Measurements from ENCODE around the gene NR4A2.

Gene NR4A2

DNA sequence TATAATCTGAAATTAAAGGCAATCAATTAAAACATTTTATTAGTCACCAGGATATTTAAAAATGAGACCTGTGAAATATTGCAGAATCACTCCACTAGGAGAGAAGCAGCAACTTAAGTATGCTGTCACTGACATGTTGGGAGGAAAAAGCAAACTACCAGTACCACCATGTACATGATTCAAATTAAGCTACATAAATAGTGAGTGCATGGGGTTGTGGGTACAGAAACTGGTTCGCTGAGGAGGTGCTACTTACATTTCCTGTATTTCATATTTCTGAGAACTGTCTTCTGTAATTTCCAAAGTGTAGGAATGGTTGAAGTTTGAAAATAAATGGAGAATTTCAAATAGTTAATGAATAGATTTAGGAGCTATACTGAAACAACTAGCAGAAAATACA lies 7.9 kb upstream of the NR4A2 start:
- no peak for DNase-seq (ENCODE audit: low read depth)

DNA sequence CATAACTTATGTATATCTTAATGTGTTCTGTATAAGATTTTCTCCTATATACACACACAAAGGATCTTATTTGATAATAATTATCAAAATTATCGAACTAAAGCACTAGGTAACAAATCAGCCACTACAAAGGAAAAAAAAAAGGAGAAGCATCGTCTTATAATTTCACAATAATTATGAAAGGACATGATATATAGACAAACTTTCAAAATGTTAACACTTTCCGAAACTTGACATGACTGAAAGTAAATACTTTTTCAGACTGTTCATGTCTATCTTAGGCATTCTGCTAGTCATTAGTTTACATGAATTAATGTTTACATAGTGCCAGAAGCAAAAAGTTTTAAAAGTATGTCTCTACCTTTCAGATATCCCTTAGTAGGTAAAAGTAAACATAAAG lies 7.3 kb upstream of the NR4A2 start:
- DNase-seq (ENCODE audit: low read depth) = no peak

DNA sequence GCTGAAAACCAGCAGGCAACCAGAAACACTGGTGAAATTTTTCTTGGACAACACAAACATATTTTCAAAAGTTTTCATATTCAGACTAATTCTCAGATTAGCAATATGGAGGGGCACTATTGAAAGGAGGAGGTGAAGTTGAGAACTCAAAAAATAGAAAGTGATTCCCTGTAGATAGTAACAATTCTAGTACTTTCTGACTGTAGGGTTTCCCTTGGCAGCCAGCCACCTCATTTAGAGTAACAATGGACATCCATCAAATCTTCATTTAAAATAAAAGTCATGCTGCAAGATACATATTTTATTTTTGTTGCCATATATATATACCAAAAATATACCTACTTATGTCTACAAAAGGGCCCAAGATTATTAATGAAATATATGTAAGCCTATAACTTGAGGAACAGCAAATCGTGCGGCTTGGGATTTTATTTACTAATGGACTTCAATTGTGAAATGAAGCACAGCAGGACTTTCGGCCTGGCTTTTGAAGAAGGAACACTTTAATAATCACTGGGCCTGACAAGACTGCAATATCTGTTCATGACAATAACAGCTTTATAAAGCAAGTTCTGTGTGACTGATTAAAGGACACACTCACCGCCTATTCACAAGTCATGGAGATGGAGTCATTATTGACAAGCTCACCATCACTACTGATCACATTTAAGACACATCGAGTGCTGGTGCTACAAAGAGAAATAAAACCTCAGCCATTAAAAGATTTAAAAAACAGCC lies 6.8 kb upstream of the NR4A2 start:
- DNase-seq (ENCODE audit: low read depth) = no peak

DNA sequence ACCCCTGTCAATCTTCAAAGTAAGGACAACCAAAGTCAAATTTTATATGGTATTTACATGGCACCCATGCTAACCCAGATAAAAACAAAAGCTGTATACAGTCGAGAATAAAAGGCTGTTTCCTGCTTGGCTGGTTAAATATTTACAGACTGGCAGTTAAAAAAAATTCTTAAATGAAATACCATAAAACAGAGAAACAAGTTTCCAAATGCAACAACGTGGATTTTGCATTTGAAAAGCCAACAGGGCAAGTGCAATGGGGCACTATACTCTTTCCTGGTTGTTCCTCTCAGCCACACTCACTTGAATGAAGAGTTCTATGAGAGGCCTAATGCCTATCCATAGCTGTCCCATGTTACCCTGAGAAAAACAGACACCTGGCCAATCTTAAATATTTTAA lies 6.1 kb upstream of the NR4A2 start:
- no peak for DNase-seq (ENCODE audit: low read depth)

DNA sequence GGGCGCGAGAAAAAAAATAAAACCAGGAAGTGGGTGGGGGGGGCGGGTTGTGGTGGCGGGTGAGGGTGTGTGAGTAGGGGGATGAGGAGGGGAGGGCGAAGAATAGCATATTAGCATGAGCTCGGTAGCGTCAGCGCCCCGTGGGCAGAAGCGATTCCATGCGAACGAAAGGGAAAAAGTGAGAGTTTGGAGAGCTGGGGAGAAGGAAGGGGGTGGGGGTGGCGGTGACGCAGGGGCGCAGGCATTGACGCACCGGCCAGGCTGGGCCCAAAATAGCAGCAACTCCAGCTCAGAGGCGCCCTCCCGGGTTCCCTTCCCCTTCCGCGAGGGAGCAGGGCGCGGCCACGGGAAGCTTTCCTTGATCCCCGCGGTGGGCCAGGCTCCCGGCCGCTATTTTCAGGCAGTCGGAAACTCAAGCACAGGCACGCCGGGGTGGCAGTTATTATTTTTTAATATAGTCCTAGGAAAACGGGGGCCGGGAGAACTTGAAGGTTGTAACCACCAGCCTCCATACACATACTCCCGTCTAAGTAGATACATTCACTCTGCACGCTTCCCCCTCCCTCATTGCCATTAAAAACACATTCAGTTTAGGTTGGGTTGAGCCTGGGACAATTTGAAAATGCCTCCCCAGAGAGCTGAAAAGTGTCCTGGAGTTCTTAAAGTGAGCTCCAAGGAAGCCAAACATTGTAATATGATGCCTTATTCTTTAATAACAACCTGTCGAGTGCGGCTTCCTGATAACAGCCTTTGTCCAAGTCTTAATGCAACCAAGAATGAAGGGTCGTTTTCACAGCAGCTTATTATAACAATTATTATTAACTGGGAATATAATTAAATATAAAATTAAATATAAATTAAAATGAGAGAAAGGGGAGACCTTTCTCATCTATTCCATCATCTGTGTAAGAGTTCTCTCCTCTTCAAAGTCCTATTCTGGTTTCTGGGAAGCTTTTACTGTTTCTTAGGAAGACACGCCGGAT lies 2.3 kb upstream of the NR4A2 start:
- peak; percentile 76 for DNase-seq (ENCODE audit: low read depth)

DNA sequence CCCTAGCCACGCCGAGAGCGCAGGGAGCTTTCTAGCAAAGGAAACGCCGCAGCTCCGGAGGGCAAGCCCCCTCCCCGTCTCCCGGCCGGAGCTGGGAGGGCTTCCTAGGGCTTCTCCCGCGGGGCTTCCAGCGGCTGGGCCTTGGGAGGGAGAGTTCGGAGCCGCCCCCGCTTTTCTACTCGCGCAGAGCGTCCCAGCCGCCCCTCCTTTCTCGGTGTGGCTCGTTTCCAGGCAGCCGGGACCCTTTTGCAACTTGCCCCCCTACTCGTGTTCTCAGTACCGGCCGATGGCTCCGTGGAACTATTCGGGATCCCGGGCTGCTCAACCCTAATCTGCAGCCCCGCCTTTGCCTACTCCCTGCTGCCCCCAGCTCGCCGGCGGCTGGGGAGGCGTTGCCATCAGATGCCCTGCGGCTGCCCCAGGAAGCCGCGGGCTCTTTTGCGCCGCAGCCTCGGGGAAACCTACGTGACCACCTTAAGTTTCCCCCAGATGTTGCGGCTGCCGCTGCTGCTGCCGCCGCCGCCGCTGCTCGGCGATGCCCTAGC lies 1.5 kb upstream of the NR4A2 start:
- DNase-seq (ENCODE audit: low read depth) = no peak

DNA sequence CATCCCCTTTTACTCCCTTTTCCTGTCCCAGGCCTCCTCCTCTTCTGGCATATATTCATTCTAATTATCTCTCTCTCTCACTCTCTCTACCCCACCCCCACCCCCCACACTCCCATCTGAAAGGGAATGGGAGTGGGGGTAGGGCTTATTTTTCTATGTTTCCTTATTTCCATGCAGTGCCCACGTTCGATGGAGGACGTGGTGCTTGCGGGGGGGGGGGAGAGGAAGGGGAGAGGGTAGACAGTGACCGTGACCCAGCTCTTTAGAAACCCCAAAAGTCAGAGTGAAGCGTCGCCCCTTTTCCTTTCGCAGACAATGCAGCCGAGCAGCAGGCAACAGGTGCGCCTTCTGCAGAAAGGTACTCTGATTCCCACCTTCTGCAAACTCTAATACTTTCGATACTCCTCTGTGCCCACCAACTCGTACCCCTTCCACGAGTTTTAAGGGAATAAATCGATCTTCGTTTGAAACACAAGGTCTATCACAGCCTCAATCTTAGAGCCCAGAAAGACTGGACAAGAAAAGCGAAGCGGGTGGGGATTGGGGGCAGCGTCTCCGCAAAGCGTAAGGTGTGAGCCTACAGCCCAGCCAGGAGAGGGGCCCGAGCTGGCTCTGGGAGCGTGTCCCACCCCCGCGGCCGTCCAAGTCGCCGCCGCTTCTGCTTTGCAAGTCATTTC lies 891 bp upstream of the NR4A2 start:
- DNase-seq (ENCODE audit: low read depth) = no peak

DNA sequence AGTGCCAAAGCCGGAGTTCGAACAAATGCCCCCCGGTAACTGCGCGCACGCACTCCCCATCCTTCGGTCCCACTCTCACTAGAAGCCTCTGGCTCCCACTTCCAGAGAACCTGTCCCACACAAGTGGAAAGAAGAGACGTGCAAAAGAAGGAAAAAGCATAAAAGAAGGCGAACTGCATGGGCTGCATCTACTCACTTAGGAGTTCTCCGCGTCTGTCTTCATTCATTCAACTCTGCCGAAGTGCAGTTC lies 312 bp downstream of the NR4A2 start:
- DNase-seq (ENCODE audit: low read depth) = no peak

DNA sequence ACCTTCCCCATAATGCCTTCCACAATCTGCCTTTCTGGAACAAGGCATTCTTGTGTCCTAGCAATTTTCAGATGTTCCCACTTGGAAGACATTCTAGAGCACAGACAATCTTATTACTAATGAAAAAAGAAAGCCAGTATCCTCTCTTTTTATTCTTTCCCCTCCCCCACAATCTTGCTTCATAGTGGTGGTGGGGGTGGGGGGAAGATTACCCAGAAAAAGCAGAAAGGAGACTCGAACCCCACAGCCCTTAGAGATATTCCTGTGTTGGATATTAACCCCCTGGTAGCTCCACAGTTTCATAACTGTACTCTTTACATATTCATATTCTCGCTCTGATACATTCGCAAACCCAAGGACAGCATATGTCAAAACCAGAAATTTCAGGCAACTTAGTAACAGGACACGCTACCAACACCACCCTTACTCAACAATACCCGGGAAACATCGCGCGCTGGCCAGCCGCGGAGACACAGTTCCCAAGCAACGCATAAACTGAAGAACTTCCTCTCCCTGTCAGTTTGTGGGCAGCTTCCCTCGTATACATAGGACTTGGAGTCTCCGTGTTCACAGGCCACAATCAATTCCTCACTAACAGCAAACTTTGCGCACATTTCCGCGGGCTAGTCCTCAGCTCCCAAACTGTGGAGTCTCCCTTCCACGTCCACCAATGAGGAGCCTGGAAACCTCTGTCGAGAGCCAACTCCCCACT lies 793 bp downstream of the NR4A2 start:
- no peak for DNase-seq (ENCODE audit: low read depth)

DNA sequence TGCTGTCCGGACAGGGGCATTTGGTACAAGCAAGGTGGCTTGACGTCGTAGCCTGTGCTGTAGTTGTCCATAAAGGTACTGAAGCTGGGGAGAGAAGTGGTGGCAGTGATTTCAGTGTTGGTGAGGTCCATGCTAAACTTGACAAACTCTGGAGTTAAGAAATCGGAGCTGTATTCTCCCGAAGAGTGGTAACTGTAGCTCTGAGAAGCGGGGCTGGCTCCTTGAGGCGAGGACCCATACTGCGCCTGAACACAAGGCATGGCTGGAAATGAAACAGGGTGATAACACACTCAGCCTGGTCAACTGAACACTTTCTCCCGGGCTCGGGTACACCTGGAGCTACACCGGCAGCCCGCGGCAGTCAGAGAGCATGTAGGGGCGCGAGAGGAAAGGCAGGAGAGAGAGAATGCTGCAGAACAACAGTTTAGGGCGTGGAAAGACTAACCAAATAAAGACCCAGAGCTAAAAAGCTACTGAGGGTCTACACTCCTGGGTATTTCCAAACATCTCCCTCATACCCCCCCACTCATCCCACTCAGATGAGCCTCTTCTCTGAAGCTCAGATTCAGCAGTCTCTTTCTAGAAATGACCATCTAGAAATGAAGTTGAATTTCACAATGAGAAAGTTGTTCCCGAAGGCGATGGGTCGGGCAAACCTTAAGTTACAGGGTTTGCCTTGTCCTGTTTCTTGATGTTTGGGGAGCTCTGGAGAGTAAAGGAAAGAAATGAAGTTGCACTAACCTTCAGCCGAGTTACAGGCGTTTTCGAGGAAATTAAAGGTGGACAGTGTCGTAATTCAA lies 2.4 kb downstream of the NR4A2 start:
- no peak for DNase-seq (ENCODE audit: low read depth)

DNA sequence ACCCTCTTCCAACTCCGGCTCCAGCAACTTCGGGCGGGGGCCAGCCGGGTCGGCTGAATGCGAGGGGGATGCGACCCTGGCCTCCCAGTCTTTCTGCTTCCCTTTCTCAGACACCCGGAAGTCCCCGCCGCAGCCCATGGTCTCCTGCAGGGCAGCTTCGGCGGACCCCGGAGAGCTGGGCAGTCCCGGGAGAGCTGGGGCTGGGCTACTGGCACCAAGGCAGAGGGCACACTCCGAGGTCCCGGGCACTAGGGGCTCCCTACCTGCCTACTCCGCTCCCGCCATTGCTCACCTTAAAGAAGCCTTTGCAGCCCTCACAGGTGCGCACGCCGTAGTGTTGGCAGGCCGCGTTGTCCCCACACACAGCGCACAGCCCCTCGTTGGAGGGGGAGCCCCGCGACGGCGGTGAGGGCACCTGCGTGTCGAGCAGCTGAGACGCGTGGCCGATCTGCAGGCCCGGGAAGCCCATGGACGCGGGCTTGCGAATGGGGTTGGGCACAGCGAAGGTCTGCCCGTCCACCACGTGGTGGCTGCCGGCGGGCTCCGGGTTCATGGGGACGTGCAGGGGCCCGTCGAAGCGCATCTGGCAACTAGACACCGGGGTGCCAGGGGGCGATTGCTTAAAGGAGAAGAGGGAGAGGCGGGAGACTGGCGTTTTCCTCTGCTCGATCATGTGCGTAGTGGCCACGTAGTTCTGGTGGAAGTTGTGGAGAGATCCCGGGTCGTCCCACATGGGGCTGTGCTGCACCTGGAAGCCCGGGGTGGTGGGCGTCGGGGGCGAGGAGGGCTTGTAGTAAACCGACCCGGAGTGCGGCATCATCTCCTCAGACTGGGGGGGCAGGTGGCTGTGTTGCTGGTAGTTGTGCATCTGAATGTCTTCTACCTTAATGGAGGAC lies 3.2 kb downstream of the NR4A2 start:
- no peak for DNase-seq (ENCODE audit: low read depth)

DNA sequence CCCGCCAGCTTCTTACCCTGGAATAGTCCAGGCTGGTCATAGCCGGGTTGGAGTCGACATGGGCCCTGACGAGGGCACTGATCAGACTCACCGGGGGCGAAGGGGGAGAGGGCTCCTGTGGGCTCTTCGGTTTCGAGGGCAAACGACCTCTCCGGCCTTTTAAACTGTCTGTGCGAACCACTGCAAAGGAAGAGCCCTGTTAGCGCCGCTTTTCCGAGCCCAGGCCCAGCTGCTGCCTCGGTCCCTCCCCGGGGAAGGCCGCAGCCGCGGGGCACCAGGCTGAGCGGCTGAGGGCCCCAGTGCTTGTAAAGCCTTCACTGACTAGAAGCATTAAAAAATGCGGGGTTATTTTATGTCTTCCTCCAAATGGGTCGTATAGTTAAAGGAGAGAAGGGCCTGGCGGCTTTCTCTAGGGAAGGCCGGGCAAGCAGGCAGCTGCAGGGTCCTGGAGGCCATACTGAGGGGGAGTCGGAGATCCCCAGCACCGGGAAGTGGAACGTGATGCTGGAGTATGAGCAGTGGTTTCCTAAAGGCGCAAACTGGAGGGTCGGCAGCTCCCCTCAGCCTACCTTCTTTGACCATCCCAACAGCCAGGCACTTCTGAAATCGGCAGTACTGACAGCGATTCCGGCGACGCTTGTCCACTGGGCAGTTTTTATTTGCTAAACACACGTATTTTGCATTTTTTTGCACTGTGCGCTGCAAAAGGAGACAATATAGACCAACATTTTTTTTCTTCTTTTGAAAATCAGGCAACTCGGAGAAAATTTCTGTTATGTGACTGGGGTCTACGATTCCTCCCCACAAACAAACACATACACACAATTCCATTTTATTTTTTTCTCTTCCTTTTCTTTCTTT lies 4.5 kb downstream of the NR4A2 start:
- DNase-seq (ENCODE audit: low read depth) = no peak

DNA sequence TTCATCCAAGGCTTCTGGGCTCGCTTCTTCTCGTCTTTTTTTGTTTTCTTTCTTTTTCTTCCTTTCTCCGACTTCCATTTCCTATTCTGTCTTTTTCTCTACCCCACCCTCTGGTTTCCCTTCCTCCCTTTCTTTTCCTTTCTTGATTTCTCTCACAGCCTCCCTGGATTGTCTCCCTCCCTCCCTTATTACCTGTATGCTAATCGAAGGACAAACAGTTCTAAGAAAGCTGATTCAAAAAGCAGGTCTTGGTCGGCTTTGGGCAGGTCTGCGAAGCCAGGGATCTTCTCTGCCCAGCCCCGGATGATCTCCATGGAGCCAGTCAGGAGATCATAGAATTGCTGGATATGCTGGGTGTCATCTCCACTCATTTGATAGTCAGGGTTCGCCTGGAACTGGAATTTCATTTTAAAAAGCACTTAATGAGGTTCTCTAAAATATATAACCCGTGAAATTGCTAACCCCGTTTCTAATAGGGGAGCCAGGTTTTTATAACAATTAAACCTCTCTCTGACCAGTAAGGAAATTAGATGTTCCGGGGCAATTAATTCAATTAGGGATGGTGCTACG lies 5.9 kb downstream of the NR4A2 start:
- DNase-seq (ENCODE audit: low read depth) = no peak

DNA sequence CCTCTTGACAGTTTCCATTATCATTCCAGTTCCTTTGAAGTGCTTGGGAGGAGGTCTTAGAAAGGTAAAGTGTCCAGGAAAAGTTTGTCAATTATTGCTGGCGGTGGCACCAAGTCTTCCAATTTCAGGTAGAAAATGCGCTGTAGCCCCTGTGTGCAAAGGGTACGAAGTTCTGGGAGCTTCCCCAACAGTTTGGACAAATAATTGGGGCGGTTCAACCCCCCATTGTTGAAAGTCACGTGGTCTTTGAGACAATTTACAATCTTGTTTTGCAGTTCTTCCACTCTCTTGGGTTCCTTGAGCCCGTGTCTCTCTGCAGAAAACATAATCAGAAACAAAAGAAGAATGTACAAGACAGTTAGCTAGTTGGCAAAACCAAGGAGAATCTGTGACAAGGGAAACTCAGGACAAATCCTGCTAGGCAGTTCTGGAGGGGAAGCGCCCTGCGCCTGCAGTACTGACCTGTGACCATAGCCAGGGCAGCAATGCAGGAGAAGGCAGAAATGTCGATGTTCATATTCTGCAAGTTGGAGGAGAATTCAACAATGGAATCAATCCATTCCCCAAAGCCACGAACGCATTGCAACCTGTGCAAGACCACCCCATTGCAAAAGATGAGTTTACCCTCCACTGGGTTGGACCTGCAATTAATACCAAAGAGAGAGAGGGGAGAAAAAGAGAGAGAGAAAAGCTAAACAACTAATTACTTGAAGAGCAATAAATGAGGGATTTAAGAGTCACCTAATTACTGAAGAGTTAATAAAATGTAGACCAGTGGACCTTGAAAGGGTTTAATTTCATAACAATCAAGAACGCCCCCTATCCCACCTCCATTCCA lies 6.6 kb downstream of the NR4A2 start:
- DNase-seq (ENCODE audit: low read depth) = no peak

DNA sequence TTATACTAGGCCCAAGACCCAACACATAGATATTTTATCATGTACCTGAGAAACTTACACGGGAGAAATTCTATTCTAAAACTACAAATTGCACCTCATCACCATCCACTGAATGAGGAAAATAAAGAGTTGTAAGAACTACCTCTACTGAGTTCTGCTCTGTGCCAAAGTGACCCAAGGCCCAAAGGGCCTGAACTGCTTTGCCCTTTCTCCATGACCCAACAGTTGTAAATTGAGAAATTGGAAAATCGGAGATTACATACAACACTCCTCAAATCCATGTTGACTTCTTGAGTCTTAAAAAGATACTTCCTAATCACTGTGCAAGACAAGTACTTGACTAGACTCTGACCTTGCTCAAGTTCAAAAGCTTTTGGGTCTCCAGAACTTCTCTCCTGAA lies 8.8 kb downstream of the NR4A2 start:
- DNase-seq (ENCODE audit: low read depth) = no peak

DNA sequence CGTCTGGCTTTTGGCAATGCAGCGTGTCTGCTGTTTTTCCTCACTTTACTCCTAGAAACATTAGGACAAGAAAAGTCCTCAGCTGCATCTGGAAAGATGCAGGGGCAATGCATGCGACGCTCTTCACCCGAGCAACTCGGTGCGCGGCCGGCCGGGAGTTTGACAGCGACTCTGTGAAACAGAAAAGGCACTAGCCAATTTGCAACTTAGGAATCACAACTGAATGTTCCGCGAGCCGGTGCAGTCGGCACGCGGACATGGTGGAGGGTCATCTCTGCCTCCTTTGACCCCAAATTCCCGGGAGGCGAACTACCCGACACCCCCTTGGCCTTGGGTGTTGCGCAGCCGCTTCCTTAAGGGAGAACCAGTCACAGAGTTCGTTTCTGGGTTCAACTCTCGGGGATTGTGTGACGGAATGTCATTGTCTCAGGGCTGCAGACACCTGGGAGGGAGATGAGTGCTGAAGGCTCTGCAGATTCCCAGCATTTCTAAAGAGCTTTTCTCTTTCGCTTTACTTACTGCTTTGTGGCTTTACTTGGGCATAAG lies 9.8 kb downstream of the NR4A2 start:
- DNase-seq (ENCODE audit: low read depth) = no peak

DNA sequence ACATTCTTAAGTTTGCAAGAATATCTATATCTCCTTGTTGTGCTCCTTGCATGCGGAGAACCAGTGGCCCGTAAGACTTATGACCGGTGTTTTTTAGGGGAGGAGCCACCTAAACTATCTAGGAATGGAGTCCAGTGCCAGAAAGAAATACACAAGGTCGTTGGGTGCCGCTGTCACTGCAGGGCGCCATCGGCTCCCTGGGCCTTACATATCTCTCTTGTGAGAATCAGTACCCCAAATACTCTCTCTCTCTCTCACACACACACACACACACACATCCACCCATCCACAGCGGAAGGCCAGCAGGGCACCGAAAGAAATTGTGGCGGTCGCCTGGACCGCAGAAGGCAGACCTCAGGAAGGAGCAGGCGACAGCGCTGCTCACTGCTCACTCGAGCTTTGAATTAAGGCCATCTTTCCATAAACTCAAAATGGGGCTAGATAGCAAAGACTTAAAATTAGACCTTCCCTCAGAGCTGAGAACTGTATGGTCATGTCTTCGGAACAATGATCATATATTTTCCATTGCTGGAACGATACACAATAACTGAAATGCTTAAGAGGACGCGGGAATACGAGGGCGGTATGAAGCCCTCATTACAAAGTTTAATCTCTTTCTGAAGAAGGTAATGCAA lies 10.4 kb downstream of the NR4A2 start:
- DNase-seq (ENCODE audit: low read depth) = no peak

Measured in stimulated activated CD8-positive, alpha-beta memory T cell treated with anti-CD3 and anti-CD28 coated beads, Interleukin-15, amount 100 ng/mL, for 1 hour (primary cell).